ENCODE data around the gene TKFC.

DNA sequence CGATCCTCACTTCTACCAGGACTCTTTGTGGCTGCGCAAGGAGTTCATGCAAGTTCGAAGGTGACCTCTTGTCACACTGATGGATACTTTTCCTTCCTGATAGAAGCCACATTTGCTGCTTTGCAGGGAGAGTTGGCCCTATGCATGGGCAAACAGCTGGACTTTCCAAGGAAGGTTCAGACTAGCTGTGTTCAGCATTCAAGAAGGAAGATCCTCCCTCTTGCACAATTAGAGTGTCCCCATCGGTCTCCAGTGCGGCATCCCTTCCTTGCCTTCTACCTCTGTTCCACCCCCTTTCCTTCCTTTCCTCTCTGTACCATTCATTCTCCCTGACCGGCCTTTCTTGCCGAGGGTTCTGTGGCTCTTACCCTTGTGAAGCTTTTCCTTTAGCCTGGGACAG, 35.6 kb downstream of the TKFC start:
- TF ChIP-seq RCOR1 (IDR thresholded peaks at IDR 0.05; ENCODE audit: low read length) (no peak), CHD2 (IDR thresholded peaks at IDR 0.05; ENCODE audit: low read length, partially characterized antibody) (no peak), EP300 (IDR thresholded peaks at IDR 0.05; ENCODE audit: borderline replicate concordance in 1 of 2, low read depth in 1 of 2, low read length in 1 of 2) (no peak), NFIC (IDR thresholded peaks at IDR 0.05; ENCODE audit: borderline replicate concordance) (no peak), SMC3 (IDR thresholded peaks at IDR 0.05; ENCODE audit: low read depth, low read length) (no peak), EZH2phosphoT487 (IDR thresholded peaks at IDR 0.05; ENCODE audit: borderline replicate concordance, low read depth) (no peak), TAF1 (IDR thresholded peaks at IDR 0.05; ENCODE audit: borderline replicate concordance, low read depth, low read length) (no peak), POLR2AphosphoS5 (IDR thresholded peaks at IDR 0.05; ENCODE audit: low read depth, low read length) (no peak), SIN3A (IDR thresholded peaks at IDR 0.05; ENCODE audit: borderline replicate concordance, low read depth, low read length) (no peak)
- TF ChIP-seq, protein P1, sequence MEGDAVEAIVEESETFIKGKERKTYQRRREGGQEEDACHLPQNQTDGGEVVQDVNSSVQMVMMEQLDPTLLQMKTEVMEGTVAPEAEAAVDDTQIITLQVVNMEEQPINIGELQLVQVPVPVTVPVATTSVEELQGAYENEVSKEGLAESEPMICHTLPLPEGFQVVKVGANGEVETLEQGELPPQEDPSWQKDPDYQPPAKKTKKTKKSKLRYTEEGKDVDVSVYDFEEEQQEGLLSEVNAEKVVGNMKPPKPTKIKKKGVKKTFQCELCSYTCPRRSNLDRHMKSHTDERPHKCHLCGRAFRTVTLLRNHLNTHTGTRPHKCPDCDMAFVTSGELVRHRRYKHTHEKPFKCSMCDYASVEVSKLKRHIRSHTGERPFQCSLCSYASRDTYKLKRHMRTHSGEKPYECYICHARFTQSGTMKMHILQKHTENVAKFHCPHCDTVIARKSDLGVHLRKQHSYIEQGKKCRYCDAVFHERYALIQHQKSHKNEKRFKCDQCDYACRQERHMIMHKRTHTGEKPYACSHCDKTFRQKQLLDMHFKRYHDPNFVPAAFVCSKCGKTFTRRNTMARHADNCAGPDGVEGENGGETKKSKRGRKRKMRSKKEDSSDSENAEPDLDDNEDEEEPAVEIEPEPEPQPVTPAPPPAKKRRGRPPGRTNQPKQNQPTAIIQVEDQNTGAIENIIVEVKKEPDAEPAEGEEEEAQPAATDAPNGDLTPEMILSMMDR (IDR thresholded peaks at IDR 0.05), result no peak
- TF ChIP-seq, protein P2, sequence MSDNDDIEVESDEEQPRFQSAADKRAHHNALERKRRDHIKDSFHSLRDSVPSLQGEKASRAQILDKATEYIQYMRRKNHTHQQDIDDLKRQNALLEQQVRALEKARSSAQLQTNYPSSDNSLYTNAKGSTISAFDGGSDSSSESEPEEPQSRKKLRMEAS (IDR thresholded peaks at IDR 0.05; ENCODE audit: low read depth), result no peak
- TF ChIP-seq, protein P3, sequence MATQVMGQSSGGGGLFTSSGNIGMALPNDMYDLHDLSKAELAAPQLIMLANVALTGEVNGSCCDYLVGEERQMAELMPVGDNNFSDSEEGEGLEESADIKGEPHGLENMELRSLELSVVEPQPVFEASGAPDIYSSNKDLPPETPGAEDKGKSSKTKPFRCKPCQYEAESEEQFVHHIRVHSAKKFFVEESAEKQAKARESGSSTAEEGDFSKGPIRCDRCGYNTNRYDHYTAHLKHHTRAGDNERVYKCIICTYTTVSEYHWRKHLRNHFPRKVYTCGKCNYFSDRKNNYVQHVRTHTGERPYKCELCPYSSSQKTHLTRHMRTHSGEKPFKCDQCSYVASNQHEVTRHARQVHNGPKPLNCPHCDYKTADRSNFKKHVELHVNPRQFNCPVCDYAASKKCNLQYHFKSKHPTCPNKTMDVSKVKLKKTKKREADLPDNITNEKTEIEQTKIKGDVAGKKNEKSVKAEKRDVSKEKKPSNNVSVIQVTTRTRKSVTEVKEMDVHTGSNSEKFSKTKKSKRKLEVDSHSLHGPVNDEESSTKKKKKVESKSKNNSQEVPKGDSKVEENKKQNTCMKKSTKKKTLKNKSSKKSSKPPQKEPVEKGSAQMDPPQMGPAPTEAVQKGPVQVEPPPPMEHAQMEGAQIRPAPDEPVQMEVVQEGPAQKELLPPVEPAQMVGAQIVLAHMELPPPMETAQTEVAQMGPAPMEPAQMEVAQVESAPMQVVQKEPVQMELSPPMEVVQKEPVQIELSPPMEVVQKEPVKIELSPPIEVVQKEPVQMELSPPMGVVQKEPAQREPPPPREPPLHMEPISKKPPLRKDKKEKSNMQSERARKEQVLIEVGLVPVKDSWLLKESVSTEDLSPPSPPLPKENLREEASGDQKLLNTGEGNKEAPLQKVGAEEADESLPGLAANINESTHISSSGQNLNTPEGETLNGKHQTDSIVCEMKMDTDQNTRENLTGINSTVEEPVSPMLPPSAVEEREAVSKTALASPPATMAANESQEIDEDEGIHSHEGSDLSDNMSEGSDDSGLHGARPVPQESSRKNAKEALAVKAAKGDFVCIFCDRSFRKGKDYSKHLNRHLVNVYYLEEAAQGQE (IDR thresholded peaks at IDR 0.05; ENCODE audit: low read depth, low read length), result no peak
